DMS 273 (cell line): Measurements from ENCODE around the gene DEFB108B.
"Not testable (repeated sequence)": the region's sequence is repeated elsewhere in the genome, so short reads cannot be mapped to it uniquely, and the experiment has no call there.

Experiments used
- DNase-seq: peaks from one replicate; lab custom pipeline; 2025; ENCODE audit not compliant: unreplicated experiment; lab: John Stamatoyannopoulos, UW

Gene DEFB108B

GRCh38 chr11:71813481-71814355, 19.3 kb upstream of the DEFB108B start:
- DNase-seq: peak; percentile 77

DNA sequence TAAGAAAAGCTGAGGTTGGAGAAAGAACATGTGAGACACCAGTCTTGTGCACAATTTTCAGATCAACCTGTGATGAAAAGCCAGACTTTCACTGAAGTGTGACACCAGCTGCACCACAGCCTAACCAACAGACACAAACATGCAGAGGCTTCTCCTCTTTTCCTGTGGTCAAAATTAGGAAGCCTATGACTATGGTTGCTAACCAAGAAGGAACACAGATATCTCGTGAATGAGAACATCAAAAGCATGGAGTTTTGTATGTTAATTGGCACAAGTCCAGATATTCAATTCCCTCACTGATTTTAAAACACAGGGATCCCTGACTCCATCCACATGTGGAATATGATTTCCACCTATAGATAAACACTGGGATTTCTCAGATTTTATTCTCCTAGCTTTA, 11.5 kb upstream of the DEFB108B start:
- not testable (repeated sequence) for DNase-seq

GRCh38 chr11:71829247-71829646, 3.8 kb upstream of the DEFB108B start:
- DNase-seq: not testable (repeated sequence)

DNA sequence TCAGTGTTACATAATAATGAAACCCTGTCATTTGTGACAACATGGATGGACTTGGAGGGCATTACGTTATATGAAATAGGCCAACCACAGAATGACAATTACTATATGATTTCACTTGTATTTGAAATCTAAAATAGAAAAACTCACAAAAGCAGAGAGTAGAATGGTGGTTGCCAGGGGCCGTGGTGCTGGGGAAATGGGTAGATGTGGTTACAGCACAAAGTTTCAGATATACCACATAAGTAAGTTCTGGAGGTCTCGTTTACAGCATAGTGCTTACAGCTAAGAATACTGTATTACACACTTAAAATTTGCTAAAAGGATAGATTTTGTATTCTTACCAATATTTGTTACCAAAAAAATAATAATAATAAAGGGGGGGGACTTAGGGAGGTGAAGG, 3.3 kb upstream of the DEFB108B start:
- not testable (repeated sequence) for DNase-seq

GRCh38 chr11:71842720-71843119, 9.7 kb downstream of the DEFB108B start:
- DNase-seq: peak; percentile 9

GRCh38 chr11:71843355-71843754, 10.4 kb downstream of the DEFB108B start:
- DNase-seq: not testable (repeated sequence)

DNA sequence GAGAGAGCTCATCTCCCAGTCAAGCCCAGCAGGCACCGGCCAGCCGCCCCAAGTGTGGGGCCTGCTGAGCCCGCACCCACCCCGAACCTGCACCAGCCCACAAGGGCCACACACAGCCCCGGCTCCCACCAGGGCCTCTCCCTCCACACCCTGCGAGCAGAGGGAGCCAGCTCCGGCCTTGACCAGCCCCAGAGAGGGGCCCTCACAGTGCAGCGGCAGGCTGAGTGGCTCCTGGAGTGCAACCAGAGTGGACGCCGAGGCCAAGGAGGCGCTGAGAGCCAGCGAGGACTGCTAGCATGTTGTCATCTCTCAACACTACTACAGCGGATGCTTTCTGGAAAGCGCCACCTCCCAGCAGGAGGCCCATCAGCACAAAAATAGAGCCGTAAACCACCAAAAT, 10.9 kb downstream of the DEFB108B start:
- no peak for DNase-seq

GRCh38 chr11:71853895-71854294, 20.9 kb downstream of the DEFB108B start:
- DNase-seq: not testable (repeated sequence)

- DNase-seq: not testable (repeated sequence)
Measured at GRCh38 chr11:71855880-71856279, 22.9 kb downstream of the DEFB108B start.

- not testable (repeated sequence) for DNase-seq
Measured at GRCh38 chr11:71860835-71861234, 27.8 kb downstream of the DEFB108B start.

DNA sequence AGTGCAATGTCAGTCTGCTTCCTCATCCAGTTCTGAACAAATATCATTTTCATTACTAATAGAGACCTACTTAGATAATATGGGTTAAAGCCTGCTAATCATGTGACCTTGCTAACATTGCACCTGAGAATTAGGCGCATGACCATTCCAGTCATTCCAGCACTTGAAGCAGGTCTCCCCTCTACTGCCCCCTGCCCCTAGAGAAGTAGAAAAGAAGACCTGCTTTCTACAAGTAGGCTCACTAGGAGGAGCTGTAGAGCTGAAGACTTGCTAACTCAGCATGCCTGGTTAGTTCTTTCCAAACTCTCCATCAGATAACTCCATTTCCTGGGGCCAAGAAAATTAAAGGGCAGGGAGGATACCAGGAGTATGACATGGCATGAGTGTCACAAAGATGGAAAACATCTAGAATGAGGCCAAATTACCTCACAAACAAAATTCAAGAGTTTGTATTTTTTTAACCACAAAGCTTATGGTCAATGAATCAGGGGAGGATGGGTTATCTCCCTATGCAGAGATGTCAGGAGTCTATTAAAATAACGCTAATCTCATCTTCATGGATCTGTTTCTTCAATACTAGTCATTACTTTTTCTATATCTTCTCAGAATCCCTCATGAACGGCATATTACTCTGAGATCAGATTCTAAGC, 31.1 kb downstream of the DEFB108B start:
- DNase-seq: peak; percentile 71

GRCh38 chr11:71867209-71867608, 34.2 kb downstream of the DEFB108B start:
- not testable (repeated sequence) for DNase-seq

- DNase-seq: not testable (repeated sequence)
Measured at GRCh38 chr11:71869931-71870330, 36.9 kb downstream of the DEFB108B start.

- DNase-seq: not testable (repeated sequence)
Measured at GRCh38 chr11:71870661-71871060, 37.7 kb downstream of the DEFB108B start.

DNA sequence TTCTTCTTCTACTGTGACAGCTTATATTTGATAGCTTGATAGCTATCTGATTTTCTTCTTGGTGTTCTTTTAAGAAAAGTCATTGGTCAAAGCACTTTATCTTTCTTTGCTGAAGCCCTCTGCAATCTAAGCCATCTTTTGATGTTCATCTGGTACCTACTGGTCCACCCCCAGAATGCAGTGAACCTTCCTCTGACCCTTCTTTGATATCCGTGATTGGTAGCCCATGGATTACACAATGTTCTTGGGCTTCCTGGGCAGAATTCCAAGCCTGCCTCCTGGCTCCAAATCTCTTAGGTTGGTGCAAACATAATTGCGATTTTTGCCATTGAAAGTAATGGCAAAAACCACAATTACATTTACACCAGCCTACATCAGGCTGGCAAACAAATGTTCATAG, 43.3 kb downstream of the DEFB108B start:
- not testable (repeated sequence) for DNase-seq

GRCh38 chr11:71878059-71878458, 45.1 kb downstream of the DEFB108B start, which contains the start of gene DEFB131B:
Gene DEFB131B (plus strand): TSS chr11:71878453. CDS start chr11:71878453, 0 bp downstream.
- not testable (repeated sequence) for DNase-seq

- DNase-seq: not testable (repeated sequence)
Measured at GRCh38 chr11:71885806-71886205, 52.8 kb downstream of the DEFB108B start.
